Measurements from ENCODE around the gene SOWAHB. TPM values are rescaled to one million over a fixed set of nuclear protein-coding genes. Genes with fewer than 3 reads are reported as not detected.
A peak's percentile ranks its signal among the peaks of the same experiment; 100 is the strongest.

Gene SOWAHB
- total and polyA plus RNA-seq, 2 donors (not counting 1 experiment from before 2014, with no cell fraction given), result 0.07 to 0.17 TPM

- Histone ChIP-seq H3K9ac (ENCODE audit: insufficient read depth, low read length) (no peak overlapping the region), H3K4me2 (ENCODE audit: extremely low read depth, insufficient read depth, low read length) (peak overlapping the region; percentile 15), H3K36me3 (ENCODE audit: control insufficient read depth, insufficient read depth, low read length) (no peaks in the 10 kb centered on the region), H3K9me3 (ENCODE audit: control insufficient read depth, insufficient read depth, low read depth, low read length) (no peaks in the 10 kb centered on the region), H3K79me2 (ENCODE audit: control insufficient read depth, insufficient read depth, low read length) (peaks cover 33% of the 10 kb centered on the region), H3K4me3 (replicated peaks in 1 of 4; ENCODE audit: control extremely low read depth in 1 of 4, insufficient read depth in 1 of 4, low read depth in 3 of 4, low read length in 4 of 4) (no peak overlapping the region), H2AFZ (ENCODE audit: low read length) (no peak overlapping the region), H3K27me3 (ENCODE audit: control insufficient read depth, insufficient read depth, low read length) (no peaks in the 10 kb centered on the region), H3K4me1 (ENCODE audit: control insufficient read depth, extremely low read depth, insufficient read depth, low read length) (no peaks in the 10 kb centered on the region), H4K20me1 (ENCODE audit: control insufficient read depth, extremely low read depth, insufficient read depth, low read length) (no peaks in the 10 kb centered on the region), H3K27ac (ENCODE audit: insufficient read depth, low read length) (no peak overlapping the region)
- peak in 1 of 2 donors; percentile 54 for DNase-seq (ENCODE audit: low read depth in 2 of 2)
- TF ChIP-seq CTCF (conservative IDR thresholded peaks at IDR 0.05 in 1 of 2, IDR thresholded peaks at IDR 0.05 in 1 of 2; ENCODE audit: low read depth in 1 of 2, low read length in 2 of 2) (no peak), EZH2 (IDR thresholded peaks at IDR 0.05; ENCODE audit: low read length, missing control alignments) (no peak)
These were observed 45.8 kb upstream of the SOWAHB start for GRCh38 chr4:76943790-76944189.

GRCh38 chr4:76943129-76943620 is 45.2 kb upstream of the SOWAHB start:
- no peaks in the 10 kb centered on the region for H4K20me1 ChIP-seq (ENCODE audit: control insufficient read depth, extremely low read depth, insufficient read depth, low read length)
- H3K4me2 ChIP-seq (ENCODE audit: extremely low read depth, insufficient read depth, low read length), result peak overlapping the region; percentile 15
- no peak overlapping the region for H3K27ac ChIP-seq (ENCODE audit: insufficient read depth, low read length)
- no peak overlapping the region for H2AFZ ChIP-seq (ENCODE audit: low read length)
- TF ChIP-seq EZH2 (IDR thresholded peaks at IDR 0.05; ENCODE audit: low read length, missing control alignments), result no peak
- TF ChIP-seq CTCF (conservative IDR thresholded peaks at IDR 0.05 in 1 of 2, IDR thresholded peaks at IDR 0.05 in 1 of 2; ENCODE audit: low read depth in 1 of 2, low read length in 2 of 2), result no peak
- no peaks in the 10 kb centered on the region for H3K27me3 ChIP-seq (ENCODE audit: control insufficient read depth, insufficient read depth, low read length)
- no peaks in the 10 kb centered on the region for H3K4me1 ChIP-seq (ENCODE audit: control insufficient read depth, extremely low read depth, insufficient read depth, low read length)
- H3K36me3 ChIP-seq (ENCODE audit: control insufficient read depth, insufficient read depth, low read length), result no peaks in the 10 kb centered on the region
- no peaks in the 10 kb centered on the region for H3K9me3 ChIP-seq (ENCODE audit: control insufficient read depth, insufficient read depth, low read depth, low read length)
- no peak overlapping the region for H3K9ac ChIP-seq (ENCODE audit: insufficient read depth, low read length)
- H3K4me3 ChIP-seq (replicated peaks in 1 of 4; ENCODE audit: control extremely low read depth in 1 of 4, insufficient read depth in 1 of 4, low read depth in 3 of 4, low read length in 4 of 4), result no peak overlapping the region
- H3K79me2 ChIP-seq (ENCODE audit: control insufficient read depth, insufficient read depth, low read length), result peaks cover 27% of the 10 kb centered on the region
- DNase-seq (ENCODE audit: low read depth in 2 of 2), result peak; percentile 69 to 93

GRCh38 chr4:76939184-76939583 is 41.2 kb upstream of the SOWAHB start:
- DNase-seq (ENCODE audit: low read depth in 2 of 2), result no peak
- no peak overlapping the region for H3K9ac ChIP-seq (ENCODE audit: insufficient read depth, low read length)
- no peaks in the 10 kb centered on the region for H3K36me3 ChIP-seq (ENCODE audit: control insufficient read depth, insufficient read depth, low read length)
- H3K4me3 ChIP-seq (replicated peaks in 1 of 4; ENCODE audit: control extremely low read depth in 1 of 4, insufficient read depth in 1 of 4, low read depth in 3 of 4, low read length in 4 of 4), result no peak overlapping the region
- peaks cover 2% of the 10 kb centered on the region for H3K79me2 ChIP-seq (ENCODE audit: control insufficient read depth, insufficient read depth, low read length)
- H3K4me2 ChIP-seq (ENCODE audit: extremely low read depth, insufficient read depth, low read length), result no peak overlapping the region
- no peaks in the 10 kb centered on the region for H3K27me3 ChIP-seq (ENCODE audit: control insufficient read depth, insufficient read depth, low read length)
- H3K27ac ChIP-seq (ENCODE audit: insufficient read depth, low read length), result no peak overlapping the region
- H4K20me1 ChIP-seq (ENCODE audit: control insufficient read depth, extremely low read depth, insufficient read depth, low read length), result no peaks in the 10 kb centered on the region
- no peaks in the 10 kb centered on the region for H3K4me1 ChIP-seq (ENCODE audit: control insufficient read depth, extremely low read depth, insufficient read depth, low read length)
- H3K9me3 ChIP-seq (ENCODE audit: control insufficient read depth, insufficient read depth, low read depth, low read length), result no peaks in the 10 kb centered on the region
- TF ChIP-seq EZH2 (IDR thresholded peaks at IDR 0.05; ENCODE audit: low read length, missing control alignments), result no peak
- TF ChIP-seq CTCF (conservative IDR thresholded peaks at IDR 0.05 in 1 of 2, IDR thresholded peaks at IDR 0.05 in 1 of 2; ENCODE audit: low read depth in 1 of 2, low read length in 2 of 2), result no peak
- H2AFZ ChIP-seq (ENCODE audit: low read length), result no peak overlapping the region
